Hematopoietic multipotent progenitor cell treated with erythropoietin and hydrocortisone succinate and interleukin-3 and kit ligand, for 8 days (in vitro differentiated cells): Measurements from ENCODE around the gene HAPLN2.
"Not testable (repeated sequence)": the region's sequence is repeated elsewhere in the genome, so short reads cannot be mapped to it uniquely, and the experiment has no call there.

ENCODE experiments used
- DNase-seq: peaks from one replicate; pipeline ENCODE4 v3.0.0-alpha.2; 2015

The HAPLN2 gene

GRCh38 chr1:156618853-156619581 is at the start of gene HAPLN2:
Gene HAPLN2, plus strand, starts transcription at chr1:156619415. Its CDS starts 4,076 bp downstream, at chr1:156623491.
- DNase-seq: peak; percentile 21

- no peak for DNase-seq
Measured at GRCh38 chr1:156571261-156571852, 47.9 kb upstream of the HAPLN2 start.

- DNase-seq: peak; percentile 81
Measured at GRCh38 chr1:156571919-156572662, 47.1 kb upstream of the HAPLN2 start, which contains the start of gene IQGAP3. Gene IQGAP3, minus strand, starts transcription at chr1:156572565. Its CDS starts 36 bp downstream, at chr1:156572529.

- DNase-seq: no peak
Measured at GRCh38 chr1:156572663-156573018, 46.6 kb upstream of the HAPLN2 start.

- no peak for DNase-seq
Measured at GRCh38 chr1:156574039-156574633, 45.1 kb upstream of the HAPLN2 start.

GRCh38 chr1:156577550-156577949 is 41.7 kb upstream of the HAPLN2 start:
- DNase-seq: no peak

- no peak for DNase-seq
Measured at GRCh38 chr1:156578055-156578454, 41.2 kb upstream of the HAPLN2 start.

- no peak for DNase-seq
Measured at GRCh38 chr1:156579472-156579871, 39.7 kb upstream of the HAPLN2 start, which contains the start of gene TTC24. Gene TTC24, plus strand, starts transcription at chr1:156579723. Its CDS starts 1,642 bp downstream, at chr1:156581365.

- no peak for DNase-seq
Measured at GRCh38 chr1:156581661-156582387, 37.4 kb upstream of the HAPLN2 start.

GRCh38 chr1:156582388-156583017 is 36.7 kb upstream of the HAPLN2 start:
- no peak for DNase-seq

- peak; percentile 85 for DNase-seq
Measured at GRCh38 chr1:156583821-156584622, 35.2 kb upstream of the HAPLN2 start.

GRCh38 chr1:156584813-156585212 is 34.4 kb upstream of the HAPLN2 start:
- DNase-seq: no peak

- no peak for DNase-seq
Measured at GRCh38 chr1:156586323-156586722, 32.9 kb upstream of the HAPLN2 start.

- no peak for DNase-seq
Measured at GRCh38 chr1:156586892-156587477, 32.2 kb upstream of the HAPLN2 start.

- DNase-seq: not testable (repeated sequence)
Measured at GRCh38 chr1:156587927-156588326, 31.3 kb upstream of the HAPLN2 start.

- no peak for DNase-seq
Measured at GRCh38 chr1:156589546-156589945, 29.7 kb upstream of the HAPLN2 start.

- no peak for DNase-seq
Measured at GRCh38 chr1:156590326-156591180, 28.7 kb upstream of the HAPLN2 start.

GRCh38 chr1:156591181-156591431 is 28.1 kb upstream of the HAPLN2 start:
- no peak for DNase-seq

- peak; percentile 72 for DNase-seq
Measured at GRCh38 chr1:156591432-156592157, 27.6 kb upstream of the HAPLN2 start, which contains the start of gene NAXE. Gene NAXE, plus strand, starts transcription at chr1:156591776. Its CDS starts 29 bp downstream, at chr1:156591805.
